ENCODE data around the gene MGAT4A.
"Not testable (repeated sequence)": the region's sequence is repeated elsewhere in the genome, so short reads cannot be mapped to it uniquely, and the experiment has no call there.

The MGAT4A gene

GRCh38 chr2:98598781-98599428 lies 132.0 kb downstream of the MGAT4A start:
- no peak for DNase-seq

- DNase-seq = not testable (repeated sequence)
Observed at GRCh38 chr2:98594665-98595064, 136.3 kb downstream of the MGAT4A start.

- DNase-seq = no peak
Observed at GRCh38 chr2:98592565-98592964, 138.4 kb downstream of the MGAT4A start.

- DNase-seq = no peak
Observed at GRCh38 chr2:98589489-98589888, 141.4 kb downstream of the MGAT4A start.

- no peak for DNase-seq
Observed at GRCh38 chr2:98588880-98589431, 142.0 kb downstream of the MGAT4A start.

GRCh38 chr2:98586551-98587140 lies 144.3 kb downstream of the MGAT4A start:
- DNase-seq = no peak

GRCh38 chr2:98585386-98585785 lies 145.5 kb downstream of the MGAT4A start:
- DNase-seq = no peak

- no peak for DNase-seq
Observed at GRCh38 chr2:98583816-98584618, 146.9 kb downstream of the MGAT4A start.

GRCh38 chr2:98583276-98583675 lies 147.7 kb downstream of the MGAT4A start:
- no peak for DNase-seq

GRCh38 chr2:98582523-98582922 lies 148.4 kb downstream of the MGAT4A start:
- no peak for DNase-seq

GRCh38 chr2:98580656-98581284 lies 150.2 kb downstream of the MGAT4A start:
- no peak for DNase-seq

- DNase-seq = no peak
Observed at GRCh38 chr2:98579926-98580325, 151.0 kb downstream of the MGAT4A start.

- DNase-seq = no peak
Observed at GRCh38 chr2:98578231-98578630, 152.7 kb downstream of the MGAT4A start.

GRCh38 chr2:98577313-98577712 lies 153.6 kb downstream of the MGAT4A start:
- DNase-seq = no peak

GRCh38 chr2:98576666-98577312 lies 154.1 kb downstream of the MGAT4A start:
- DNase-seq = no peak

- DNase-seq = no peak
Observed at GRCh38 chr2:98573426-98573825, 157.5 kb downstream of the MGAT4A start.

- DNase-seq = no peak
Observed at GRCh38 chr2:98572676-98573075, 158.3 kb downstream of the MGAT4A start.

- no peak for DNase-seq
Observed at GRCh38 chr2:98572211-98572610, 158.7 kb downstream of the MGAT4A start.

- no peak for DNase-seq
Observed at GRCh38 chr2:98571796-98572195, 159.1 kb downstream of the MGAT4A start.

- no peak for DNase-seq
Observed at GRCh38 chr2:98571121-98571701, 159.7 kb downstream of the MGAT4A start.

- DNase-seq = no peak
Observed at GRCh38 chr2:98570356-98570755, 160.6 kb downstream of the MGAT4A start.

GRCh38 chr2:98569915-98570314 lies 161.0 kb downstream of the MGAT4A start:
- DNase-seq = no peak
